IPS DF 6.9 (cell line): ENCODE results near the gene IL20.

ENCODE experiments used
- DNase-seq: peaks from one replicate; pipeline ENCODE4 v3.0.0-alpha.2; 2013; ENCODE audit warnings: low read depth, low spot score
- H3K27ac ChIP-seq: one replicate; pipeline ENCODE4 v1.5.1; 2013; ENCODE audit warnings: low read length, control low read depth
- H3K27me3 ChIP-seq: 2 replicates; pipeline ENCODE4 v1.6.1; 2013; ENCODE audit warnings: mild to moderate bottlenecking, low read length; ENCODE audit not compliant: control insufficient read depth, insufficient read depth
- H3K36me3 ChIP-seq: 2 replicates; pipeline ENCODE4 v1.6.1; 2013; ENCODE audit warnings: low read length; ENCODE audit not compliant: control insufficient read depth, insufficient read depth
- H3K4me1 ChIP-seq: 2 replicates; pipeline ENCODE4 v1.6.1; 2013; ENCODE audit warnings: low read length; ENCODE audit not compliant: control insufficient read depth, insufficient read depth
- H3K4me3 ChIP-seq: 2 replicates; pipeline ENCODE4 v1.5.1; 2013; ENCODE audit warnings: mild to moderate bottlenecking, low read length
- H3K9me3 ChIP-seq: 2 replicates; pipeline ENCODE4 v1.6.1; 2013; ENCODE audit warnings: low read length, inconsistent platforms; ENCODE audit not compliant: control insufficient read depth, insufficient read depth
- WGBS: extraction: QIAGEN DNeasy Blood & Tissue Kit; methylation state at CpG from one replicate; pipeline ENCODE4 v1.1.7; 2013; ENCODE audit warnings: mixed read lengths, missing lambda C conversion rate; ENCODE audit not compliant: insufficient read length, insufficient coverage; 5-methylcytosine and 5-hydroxymethylcytosine counted together

IL20 gene

DNA sequence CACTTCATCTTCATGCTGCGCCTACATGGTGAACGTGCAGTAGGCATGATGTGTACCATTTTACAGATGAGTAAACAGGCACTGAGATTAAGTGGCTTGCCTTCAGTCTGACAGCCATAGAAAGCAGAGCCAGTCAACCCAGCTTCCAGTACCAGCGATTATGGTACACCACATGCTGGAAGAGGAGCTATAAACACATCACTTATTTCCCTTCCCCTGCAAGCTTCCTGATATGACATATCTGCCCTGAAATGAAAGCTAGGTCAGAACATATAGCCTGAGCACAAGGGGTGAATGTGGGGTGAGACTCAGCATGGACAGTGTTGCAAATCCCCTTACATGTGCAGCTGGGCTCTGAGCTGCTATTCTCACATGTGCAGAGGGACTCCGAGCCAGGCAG, 33.8 kb upstream of the IL20 start:
- H3K36me3 ChIP-seq: no peaks in the 10 kb centered on the region
- H3K4me3 ChIP-seq: no peak overlapping the region
- H3K4me1 ChIP-seq: no peaks in the 10 kb centered on the region; the same call in 1 of the 2 replicates
- no peak overlapping the region for H3K27ac ChIP-seq
- no CpG with 5 or more reads among the region's 4 CpGs for WGBS
- no peak for DNase-seq
- no peaks in the 10 kb centered on the region for H3K27me3 ChIP-seq
- no peaks in the 10 kb centered on the region for H3K9me3 ChIP-seq

DNA sequence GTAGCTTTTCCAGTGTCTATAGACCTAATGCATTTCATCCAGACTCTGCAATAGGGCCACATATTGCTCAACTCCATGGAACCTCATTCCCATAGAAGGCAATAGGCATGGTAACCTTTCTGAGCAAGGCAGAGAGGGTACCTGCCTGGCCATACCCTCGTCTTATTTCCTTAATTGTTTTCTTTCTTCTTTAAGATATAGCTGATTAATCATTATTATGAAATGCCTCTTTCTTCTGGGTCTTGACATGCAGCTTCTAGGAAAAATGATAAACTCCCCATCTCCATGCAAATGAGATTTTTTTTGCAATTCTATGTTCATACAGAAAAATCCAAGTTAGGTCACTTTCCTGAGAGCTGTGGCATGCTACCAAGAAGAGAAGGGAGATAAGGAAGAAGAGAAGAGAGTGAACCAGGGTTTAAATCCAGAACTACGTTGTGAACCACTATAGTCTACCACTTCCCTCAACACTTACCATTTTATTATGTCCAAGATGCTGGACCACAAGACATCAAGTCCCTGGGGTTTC, 33.0 kb upstream of the IL20 start:
- Histone ChIP-seq H3K4me3 (no peak overlapping the region), H3K9me3 (no peaks in the 10 kb centered on the region), H3K36me3 (no peaks in the 10 kb centered on the region), H3K27me3 (no peaks in the 10 kb centered on the region), H3K4me1 (no peaks in the 10 kb centered on the region; the same call in 1 of the 2 replicates), H3K27ac (no peak overlapping the region)
- no CpG with 5 or more reads among the region's 2 CpGs for WGBS
- DNase-seq: no peak

DNA sequence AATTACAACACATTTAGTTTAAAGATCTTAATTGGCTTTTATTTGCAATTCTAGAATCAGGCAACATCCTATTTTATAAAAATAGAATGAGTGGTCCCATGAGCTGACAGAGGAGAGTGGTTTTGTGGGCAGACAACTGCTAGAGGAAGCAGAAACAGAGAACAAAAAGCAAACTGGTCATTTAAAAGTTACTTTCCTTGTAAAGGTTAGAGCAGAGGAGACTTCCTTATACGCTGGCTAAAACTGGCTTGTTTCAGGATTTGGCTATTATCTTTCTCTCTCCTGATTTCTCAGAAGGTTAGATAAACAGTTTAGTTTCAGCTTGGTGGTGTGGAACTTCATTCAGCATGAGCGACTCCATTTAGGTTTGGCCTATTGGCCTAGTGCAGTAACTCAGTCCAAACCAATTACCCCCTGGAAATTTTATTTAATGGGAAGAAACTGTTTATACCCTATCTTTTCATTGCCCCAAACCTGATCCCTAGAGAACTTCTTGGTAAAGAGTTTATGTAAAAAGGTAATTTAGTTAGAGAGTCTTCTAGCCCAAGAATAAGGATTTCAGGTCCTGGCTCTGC, 32.2 kb upstream of the IL20 start:
- DNase-seq: no peak
- WGBS: no CpG with 5 or more reads among the region's 2 CpGs
- Histone ChIP-seq H3K36me3 (no peaks in the 10 kb centered on the region), H3K4me3 (no peak overlapping the region), H3K9me3 (no peaks in the 10 kb centered on the region), H3K27ac (no peak overlapping the region), H3K4me1 (no peaks in the 10 kb centered on the region; the same call in 1 of the 2 replicates), H3K27me3 (no peaks in the 10 kb centered on the region)

DNA sequence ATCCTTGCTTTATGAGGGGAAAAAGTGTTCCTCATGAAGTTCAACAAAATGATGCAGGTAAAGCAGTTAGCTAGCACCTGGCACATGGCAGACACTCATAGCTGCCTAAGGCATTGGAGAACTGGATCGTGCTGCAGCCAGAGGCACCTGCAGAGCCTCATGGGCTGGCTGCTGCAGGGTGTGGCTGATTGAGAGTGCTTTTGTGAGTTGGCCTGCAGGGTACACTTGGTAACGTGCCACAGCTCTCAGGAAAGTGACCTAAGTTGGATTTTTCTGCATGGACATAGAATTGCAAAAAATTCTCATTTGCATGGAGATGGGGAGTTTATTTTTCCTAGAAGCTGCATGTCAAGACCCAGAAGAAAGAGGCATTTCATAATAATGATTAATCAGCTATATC, 31.6 kb upstream of the IL20 start:
- Histone ChIP-seq H3K4me1 (no peaks in the 10 kb centered on the region; the same call in 1 of the 2 replicates), H3K9me3 (no peaks in the 10 kb centered on the region), H3K36me3 (no peaks in the 10 kb centered on the region), H3K4me3 (no peak overlapping the region), H3K27ac (no peak overlapping the region), H3K27me3 (no peaks in the 10 kb centered on the region)
- no CpG with 5 or more reads among the region's 2 CpGs for WGBS
- DNase-seq: no peak

DNA sequence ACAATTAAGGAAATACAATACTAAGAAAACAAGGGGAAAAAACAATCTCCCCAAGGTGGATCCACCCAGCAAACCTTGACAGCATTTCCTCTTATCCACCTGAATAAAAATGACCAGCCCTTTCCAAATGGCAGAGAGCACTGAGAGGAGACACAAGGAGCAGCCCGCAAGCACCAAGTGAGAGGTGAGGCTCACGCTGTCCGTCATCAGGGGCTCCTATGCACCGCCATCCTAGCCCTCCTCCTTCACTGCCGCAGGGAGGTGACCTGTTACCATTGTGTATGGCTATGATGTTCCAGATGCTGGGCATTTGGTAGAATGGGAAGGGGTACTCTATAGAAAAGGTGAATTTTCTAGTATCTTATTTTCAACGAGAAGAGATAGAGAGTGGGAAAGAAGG, 31.2 kb upstream of the IL20 start:
- Histone ChIP-seq H3K4me1 (no peaks in the 10 kb centered on the region; the same call in 1 of the 2 replicates), H3K9me3 (no peaks in the 10 kb centered on the region), H3K36me3 (no peaks in the 10 kb centered on the region), H3K4me3 (no peak overlapping the region), H3K27ac (no peak overlapping the region), H3K27me3 (no peaks in the 10 kb centered on the region)
- 100% methylated on average over 1 of the region's 6 CpGs for WGBS
- no peak for DNase-seq

DNA sequence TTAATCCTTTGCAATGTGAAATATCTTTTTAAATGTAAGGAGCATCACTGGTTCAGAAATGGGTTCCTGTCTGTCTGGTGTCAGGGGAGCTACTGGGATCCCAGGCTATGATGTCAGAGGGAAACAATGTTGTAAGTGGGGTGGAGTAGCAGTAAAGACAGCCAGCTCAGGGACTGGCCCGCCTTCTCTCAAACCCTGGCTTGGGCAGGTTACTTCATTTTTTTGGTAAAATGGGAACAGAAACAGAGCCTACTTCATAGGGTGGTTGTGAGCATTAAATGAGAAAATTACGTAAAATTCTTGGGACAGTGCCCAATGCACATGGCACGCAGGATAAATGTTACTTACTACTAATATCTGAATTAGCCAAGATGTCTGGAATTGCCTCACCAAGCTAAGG, 30.7 kb upstream of the IL20 start:
- no peaks in the 10 kb centered on the region; the same call in 1 of the 2 replicates for H3K4me1 ChIP-seq
- H3K9me3 ChIP-seq: no peaks in the 10 kb centered on the region
- DNase-seq: no peak
- no peak overlapping the region for H3K4me3 ChIP-seq
- no peaks in the 10 kb centered on the region for H3K27me3 ChIP-seq
- no peaks in the 10 kb centered on the region for H3K36me3 ChIP-seq
- H3K27ac ChIP-seq: no peak overlapping the region
- WGBS: no CpG with 5 or more reads among the region's 3 CpGs

DNA sequence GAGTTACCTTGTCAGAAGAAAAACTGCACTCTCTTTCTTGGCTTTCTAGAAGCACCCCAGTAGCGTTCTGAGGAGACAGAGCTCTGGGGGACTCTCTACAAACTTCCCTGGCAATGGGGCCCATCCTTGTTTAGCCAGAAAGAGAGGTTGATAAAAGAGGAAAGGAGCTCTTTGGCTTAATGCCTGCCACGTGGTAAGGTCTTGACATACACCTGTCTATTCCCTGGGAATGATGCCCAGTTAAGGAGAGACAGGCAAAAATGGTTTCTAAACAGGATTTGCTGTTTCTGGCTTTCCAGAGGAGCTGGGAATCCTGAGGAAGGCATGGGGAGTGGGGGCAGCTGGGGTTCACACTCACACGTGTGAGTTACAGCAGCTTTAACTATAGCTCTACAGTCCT, 30.2 kb upstream of the IL20 start:
- DNase-seq: no peak
- H3K4me1 ChIP-seq: no peaks in the 10 kb centered on the region; the same call in 1 of the 2 replicates
- no peak overlapping the region for H3K4me3 ChIP-seq
- H3K27ac ChIP-seq: no peak overlapping the region
- no peaks in the 10 kb centered on the region for H3K9me3 ChIP-seq
- H3K27me3 ChIP-seq: no peaks in the 10 kb centered on the region
- H3K36me3 ChIP-seq: no peaks in the 10 kb centered on the region
- no CpG with 5 or more reads among the region's 3 CpGs for WGBS

DNA sequence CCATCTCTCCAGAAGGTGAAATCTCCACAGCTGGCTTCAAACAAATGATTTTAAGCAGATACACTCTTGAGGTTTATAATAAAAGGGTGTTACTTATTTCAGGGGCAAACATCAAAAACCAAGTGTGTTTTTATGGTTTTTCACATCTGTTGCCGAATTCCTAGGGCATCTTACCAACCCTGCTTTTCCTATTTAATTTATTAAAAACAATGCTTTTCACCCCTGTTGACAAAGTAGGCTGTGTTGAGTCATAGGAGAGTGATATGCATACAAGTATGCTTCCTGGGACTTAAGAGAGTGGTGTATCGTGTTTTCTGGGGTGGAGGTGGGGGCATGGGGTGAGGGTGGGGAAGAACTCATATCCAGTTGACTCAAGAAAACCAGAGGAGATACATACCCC, 29.3 kb upstream of the IL20 start:
- WGBS: no CpG with 5 or more reads among the region's 2 CpGs
- Histone ChIP-seq H3K9me3 (no peaks in the 10 kb centered on the region), H3K4me1 (no peaks in the 10 kb centered on the region; the same call in 1 of the 2 replicates), H3K27me3 (no peaks in the 10 kb centered on the region), H3K27ac (no peak overlapping the region), H3K36me3 (no peaks in the 10 kb centered on the region), H3K4me3 (no peak overlapping the region)
- no peak for DNase-seq

DNA sequence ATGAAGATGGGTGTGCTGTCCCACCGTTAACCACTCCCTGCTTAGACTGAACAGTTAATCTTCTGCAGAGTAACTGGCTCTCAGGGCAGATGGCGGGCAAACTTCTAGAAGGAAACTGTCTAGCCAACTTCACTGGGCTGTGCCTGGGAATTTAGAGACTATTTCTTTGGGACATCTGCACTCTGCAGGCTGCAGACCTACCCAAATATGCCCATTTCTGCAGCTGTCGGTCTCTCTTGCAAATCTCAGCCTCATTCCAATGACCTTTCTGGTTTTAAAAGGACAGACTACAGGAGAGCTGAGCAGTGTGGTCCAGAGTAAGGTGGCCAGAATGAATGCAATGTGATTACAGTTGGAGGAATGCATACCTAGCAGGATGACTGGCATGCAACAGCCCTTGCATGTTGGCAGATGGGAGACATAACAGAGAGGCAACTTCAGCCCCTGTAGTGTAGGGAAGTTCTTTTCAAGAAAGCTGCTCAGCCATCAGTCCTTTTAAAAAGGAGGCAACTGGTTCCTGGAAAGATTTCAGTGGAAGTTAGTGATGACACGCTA, 26.3 kb upstream of the IL20 start:
- Histone ChIP-seq H3K4me1 (no peaks in the 10 kb centered on the region), H3K36me3 (no peaks in the 10 kb centered on the region), H3K9me3 (no peaks in the 10 kb centered on the region), H3K4me3 (no peak overlapping the region), H3K27ac (no peak overlapping the region), H3K27me3 (no peaks in the 10 kb centered on the region)
- DNase-seq: no peak
- WGBS: no CpG with 5 or more reads among the region's 4 CpGs

DNA sequence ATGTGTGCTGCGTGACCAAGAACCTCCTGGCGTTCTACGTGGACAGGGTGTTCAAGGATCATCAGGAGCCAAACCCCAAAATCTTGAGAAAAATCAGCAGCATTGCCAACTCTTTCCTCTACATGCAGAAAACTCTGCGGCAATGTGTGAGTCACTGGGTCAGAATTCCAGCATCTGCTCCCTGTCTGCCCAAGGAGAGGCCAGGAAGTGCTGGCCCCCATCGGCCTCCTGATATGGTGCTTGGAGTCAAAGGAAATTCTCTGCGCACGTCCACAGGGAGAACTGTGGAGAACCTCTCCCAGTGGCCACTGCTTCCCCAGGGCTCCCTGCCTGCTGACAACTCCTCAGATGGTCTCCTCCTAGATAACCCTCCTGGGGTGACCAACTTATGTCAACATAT, 25.6 kb upstream of the IL20 start:
- no peaks in the 10 kb centered on the region for H3K4me1 ChIP-seq
- no peak overlapping the region for H3K27ac ChIP-seq
- H3K27me3 ChIP-seq: no peaks in the 10 kb centered on the region
- no peak for DNase-seq
- no peaks in the 10 kb centered on the region for H3K9me3 ChIP-seq
- no peaks in the 10 kb centered on the region for H3K36me3 ChIP-seq
- no CpG with 5 or more reads among the region's 7 CpGs for WGBS
- H3K4me3 ChIP-seq: no peak overlapping the region
